HepG2 (cell line): Measurements from ENCODE around the gene ABCC1.

Experiments used
- CBFB ChIP-seq: sonication (generic); formaldehyde crosslinking; IDR thresholded peaks from 2 replicates; pipeline ENCODE4 v1.4.0; 2020; ENCODE audit warnings: missing genetic modification reagents
- CHD2 ChIP-seq: IDR thresholded peaks from 2 replicates; pipeline ENCODE4 v1.6.1; 2011; ENCODE audit warnings: low read depth, low read length, improper control_type of control experiment
- CTCF ChIP-seq: sonication (generic); formaldehyde crosslinking; IDR thresholded peaks from 2 replicates; pipeline ENCODE4 v1.5.0; 2020; ENCODE audit warnings: mild to moderate bottlenecking, missing genetic modification reagents, moderate library complexity
- EZH2 ChIP-seq: conservative IDR thresholded peaks from 2 replicates; pipeline ENCODE4 v1.6.1; 2012; ENCODE audit warnings: mild to moderate bottlenecking, low read depth, low read length, moderate library complexity
- GABPB1 ChIP-seq: IDR thresholded peaks from 2 replicates; pipeline ENCODE4 v1.6.1; 2016; ENCODE audit warnings: mild to moderate bottlenecking, missing genetic modification reagents, moderate library complexity, missing compliant biosample characterization
- RAD21 ChIP-seq: fragments of 450-650 bp; formaldehyde crosslinking; IDR thresholded peaks from 2 replicates; pipeline ENCODE4 v1.5.0; 2020; ENCODE audit warnings: mild to moderate bottlenecking
- ZBTB7A ChIP-seq: sonication (generic); formaldehyde crosslinking; IDR thresholded peaks from 2 replicates; pipeline ENCODE4 v1.8.0; 2022; ENCODE audit warnings: mild to moderate bottlenecking, missing genetic modification reagents
- ZNF282 ChIP-seq: fragments of 450-650 bp; IDR thresholded peaks from 2 replicates; pipeline ENCODE4 v1.6.1; 2018; ENCODE audit not compliant: partially characterized antibody
- ZNF30 ChIP-seq: sonication (generic); formaldehyde crosslinking; IDR thresholded peaks from 2 replicates; pipeline ENCODE4 v1.5.0; 2020; ENCODE audit warnings: mild to moderate bottlenecking, missing genetic modification reagents
- ZNF580 ChIP-seq: IDR thresholded peaks from 2 replicates; pipeline ENCODE4 v1.6.1; 2016; ENCODE audit warnings: low read depth, borderline replicate concordance

GRCh38 chr16:16121185-16121727 is 171.8 kb downstream of the ABCC1 start:
- TF ChIP-seq CBFB (CRISPR knock-in tag) (no peak), CHD2 (no peak), ZBTB7A (CRISPR knock-in tag) (no peak), ZNF30 (no peak), GABPB1 (CRISPR knock-in tag) (no peak), EZH2 (no peak), ZNF282 (no peak), RAD21 (no peak), CTCF (no peak), ZNF580 (CRISPR knock-in tag) (no peak)
